HG03039 (cell line): ENCODE measurements around the gene SNX5.

Experiments used
- ATAC-seq: cut with Tn5 transposase; IDR thresholded peaks from one replicate; pipeline ENCODE4 v1.9.1; 2021; ENCODE audit warnings: mild to moderate bottlenecking, moderate library complexity; ENCODE audit not compliant: unreplicated experiment

The SNX5 gene

DNA sequence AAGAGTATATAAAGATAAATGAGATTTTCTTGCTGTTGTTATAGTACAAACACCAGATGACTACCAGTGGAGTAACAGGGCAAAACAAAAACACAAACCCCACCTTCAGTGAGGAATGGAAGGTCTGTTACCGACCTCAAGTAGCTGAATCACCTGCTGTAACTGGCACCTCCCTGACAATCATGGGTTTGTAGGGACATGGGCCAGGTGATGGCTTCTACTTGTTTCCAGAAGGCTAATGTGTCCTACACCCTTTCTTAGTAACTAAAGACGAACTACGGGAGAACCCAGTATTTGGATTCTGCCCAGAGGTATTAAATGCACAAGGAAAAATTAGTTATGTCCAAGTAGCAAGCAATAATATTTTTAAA lies 26.8 kb downstream of the SNX5 start:
- ATAC-seq = no peak

DNA sequence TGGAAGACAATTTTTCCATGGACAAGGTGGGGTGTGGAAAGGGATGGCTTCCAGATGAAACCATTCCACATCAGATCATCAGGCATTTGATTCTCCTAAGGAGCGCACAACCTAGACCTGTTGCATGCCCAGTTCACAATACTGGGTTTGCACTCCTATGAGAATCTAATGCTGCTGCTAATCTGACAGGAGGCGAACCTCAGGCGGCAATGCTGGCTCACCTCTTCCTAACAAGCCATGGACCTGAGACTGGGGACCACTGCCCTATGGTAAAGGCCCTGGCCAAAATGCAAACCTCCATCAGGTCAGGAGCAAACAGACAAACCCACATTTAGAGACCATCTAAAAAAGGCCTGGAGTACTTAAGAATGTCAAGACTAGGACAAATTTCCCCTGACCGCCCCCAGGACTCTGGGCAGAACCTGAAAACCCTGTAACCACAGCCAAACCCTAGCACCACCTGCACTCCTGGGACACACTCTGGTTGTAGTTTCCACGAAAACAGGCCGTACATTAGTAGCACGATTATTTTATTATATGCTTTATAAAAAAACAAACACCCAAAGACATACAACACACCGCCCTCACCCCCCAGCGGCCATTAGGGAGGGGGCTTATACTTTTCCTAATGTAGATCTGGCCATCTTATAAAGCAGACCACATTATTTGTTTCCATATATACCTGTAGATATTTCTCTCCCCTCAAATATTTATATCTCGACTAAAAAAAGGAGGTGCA lies 27.3 kb downstream of the SNX5 start:
- ATAC-seq = no peak

DNA sequence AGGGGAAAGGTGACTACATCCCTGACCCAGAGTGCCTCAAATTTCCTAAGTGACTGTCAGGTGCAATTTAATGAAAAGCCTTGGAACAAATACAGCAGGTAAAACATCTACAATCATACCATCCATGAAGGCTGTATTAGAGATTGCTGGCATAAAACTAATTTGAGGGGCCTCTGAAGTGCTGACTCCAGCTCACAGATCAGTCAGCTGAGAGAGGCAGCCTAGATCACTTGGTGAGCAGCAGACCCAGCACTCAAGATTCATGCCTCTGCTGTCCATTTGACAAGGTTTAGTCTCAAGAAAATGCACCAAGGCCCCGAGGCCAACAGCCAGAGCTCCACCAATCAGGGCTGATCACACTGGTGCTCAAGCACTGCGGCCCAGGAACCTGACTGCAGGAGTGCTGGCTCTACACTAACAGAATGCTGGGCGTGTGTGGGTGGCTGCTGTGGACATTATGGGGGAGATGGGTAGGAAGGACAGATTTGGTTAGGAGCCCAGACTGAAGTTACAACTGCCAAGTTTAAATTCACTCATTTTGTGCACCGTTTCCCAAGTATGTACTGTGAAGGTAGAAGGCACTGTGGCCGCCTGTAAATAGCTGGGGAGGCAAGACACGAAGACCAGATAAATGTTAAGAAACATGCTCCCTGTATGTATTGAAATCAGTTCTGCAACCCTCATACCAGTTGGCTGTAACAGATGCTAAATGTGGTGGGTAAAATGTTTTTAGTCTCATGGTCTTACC lies 28.2 kb downstream of the SNX5 start:
- no peak for ATAC-seq

DNA sequence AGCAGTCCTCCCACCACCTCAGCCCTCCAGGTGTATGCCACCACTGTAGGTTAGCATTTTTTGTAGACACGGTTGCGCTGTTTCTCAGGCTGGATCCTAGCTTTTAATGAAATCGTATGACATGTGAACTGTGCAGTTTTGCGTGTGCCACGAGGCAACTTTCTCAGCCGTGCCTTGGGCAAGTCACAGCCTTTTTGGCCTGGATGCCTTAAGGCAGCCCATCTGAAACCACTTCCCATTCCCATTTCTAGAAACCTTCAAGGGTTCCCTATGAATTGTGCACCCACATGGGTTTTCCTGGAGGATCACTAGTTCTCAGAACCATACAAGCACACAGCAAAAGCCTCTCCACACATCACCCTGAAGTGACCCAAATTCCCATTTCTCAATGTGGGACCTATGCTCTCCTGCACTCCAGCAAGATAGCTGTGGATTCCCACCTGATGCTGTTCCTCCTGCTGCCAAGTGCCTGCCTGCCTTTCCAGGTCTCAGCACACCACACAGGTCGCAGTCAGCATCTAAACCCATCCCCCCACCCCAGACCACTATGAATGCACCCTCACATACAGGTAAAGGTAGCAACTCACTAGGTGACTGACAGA lies 28.9 kb downstream of the SNX5 start:
- no peak for ATAC-seq

DNA sequence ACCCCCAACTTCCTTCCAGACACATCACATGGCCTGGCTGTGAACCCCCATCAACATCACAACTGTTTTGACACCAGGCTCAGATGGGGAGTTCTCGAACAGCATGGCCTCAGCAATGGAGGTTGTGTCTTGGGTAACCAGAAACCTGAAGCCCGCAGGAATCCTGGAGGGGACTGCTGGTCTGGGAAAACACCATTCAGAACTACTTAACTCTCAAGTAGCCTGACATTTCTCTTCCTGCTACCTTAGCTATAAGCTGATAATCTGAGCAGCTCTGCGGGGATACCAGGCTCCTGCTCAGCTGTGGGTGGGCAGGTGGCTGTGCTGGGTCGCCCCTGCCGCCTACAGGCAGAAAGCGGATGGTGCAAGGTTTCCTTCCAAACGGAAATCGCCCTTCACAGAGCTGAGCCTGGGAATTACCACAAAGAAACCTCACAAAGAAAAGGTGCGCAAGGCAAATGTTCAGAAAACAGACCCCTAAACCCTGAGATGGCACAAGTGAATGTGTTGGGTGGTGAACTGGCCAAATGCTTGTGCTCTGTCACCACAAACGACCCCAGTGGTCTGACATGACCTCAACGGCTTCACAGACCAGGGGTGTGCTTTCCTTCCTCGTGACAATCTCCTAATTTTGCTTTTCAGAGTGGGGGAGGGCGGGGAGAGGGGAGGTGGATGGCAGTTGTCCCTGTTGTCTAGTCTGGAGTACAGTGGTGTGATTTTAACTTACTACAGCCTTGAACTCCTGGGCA lies 29.5 kb downstream of the SNX5 start:
- peak; percentile 66 for ATAC-seq

DNA sequence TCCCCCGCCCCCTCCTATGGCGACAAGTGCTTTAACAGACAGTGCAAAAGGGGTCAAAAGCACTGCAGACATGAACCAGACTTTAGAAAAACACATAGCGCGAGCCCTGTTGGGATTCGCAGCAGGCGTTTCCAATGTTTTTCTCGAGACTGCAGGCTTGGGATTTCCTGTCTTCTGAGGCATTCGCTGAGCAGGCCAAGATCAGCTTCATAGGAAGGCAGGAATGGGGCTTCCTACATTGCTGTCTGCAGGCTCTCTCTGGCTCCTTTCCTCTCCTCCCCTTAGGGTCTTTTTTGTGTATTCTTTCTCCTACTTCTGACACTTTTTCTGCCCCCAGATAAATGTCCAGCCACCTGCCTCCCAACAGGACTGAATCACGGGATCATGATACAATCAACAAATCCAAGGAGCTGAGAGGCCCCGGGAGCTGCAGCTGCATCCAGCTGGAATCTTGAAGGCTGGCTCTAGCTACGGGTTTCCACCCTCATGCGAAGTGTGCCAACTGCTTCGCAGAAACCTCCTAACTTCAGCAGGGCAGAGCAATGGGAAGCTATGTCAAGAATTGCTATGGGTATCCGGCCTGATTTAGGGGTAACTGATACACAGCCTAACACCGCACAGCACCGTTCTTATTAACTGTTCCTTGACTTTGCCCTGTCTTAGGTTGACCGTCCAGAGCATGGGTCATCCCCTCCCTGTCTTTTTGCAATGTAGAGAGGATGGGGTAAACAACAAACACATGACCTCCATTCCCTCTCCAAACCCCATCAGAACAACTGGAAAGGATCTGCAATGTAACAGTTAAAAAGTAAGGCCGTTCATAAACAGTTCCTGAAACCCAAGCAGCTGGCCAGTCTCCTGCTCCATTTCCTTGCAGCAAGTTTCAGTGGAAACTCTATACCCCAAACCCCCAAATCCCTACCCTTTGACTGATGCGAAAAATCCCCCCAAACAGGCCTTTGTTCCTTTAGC lies 31.5 kb downstream of the SNX5 start:
- no peak for ATAC-seq

DNA sequence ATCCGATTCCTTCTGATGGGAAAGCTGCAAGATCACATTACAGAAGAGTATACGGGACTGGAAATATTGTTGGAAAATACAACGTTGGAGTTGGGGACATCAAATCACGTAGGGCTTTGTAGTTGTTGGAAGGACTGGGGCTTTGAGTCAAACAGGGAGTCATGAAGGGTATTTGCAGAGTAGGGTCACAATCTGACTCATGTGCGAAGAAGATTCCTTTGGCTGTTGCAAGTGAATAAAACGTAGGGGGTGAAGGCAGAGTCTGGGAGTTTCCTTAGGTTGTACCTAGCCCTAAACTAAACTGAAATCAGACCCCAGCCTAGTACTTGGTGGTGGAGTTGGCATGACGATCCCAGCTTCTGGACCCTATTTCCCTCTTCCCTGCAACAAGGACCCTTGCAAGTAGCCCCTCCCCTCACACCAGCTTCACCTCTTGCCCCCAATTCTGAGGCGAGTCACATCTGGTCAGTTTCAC lies 32.3 kb downstream of the SNX5 start:
- no peak for ATAC-seq

DNA sequence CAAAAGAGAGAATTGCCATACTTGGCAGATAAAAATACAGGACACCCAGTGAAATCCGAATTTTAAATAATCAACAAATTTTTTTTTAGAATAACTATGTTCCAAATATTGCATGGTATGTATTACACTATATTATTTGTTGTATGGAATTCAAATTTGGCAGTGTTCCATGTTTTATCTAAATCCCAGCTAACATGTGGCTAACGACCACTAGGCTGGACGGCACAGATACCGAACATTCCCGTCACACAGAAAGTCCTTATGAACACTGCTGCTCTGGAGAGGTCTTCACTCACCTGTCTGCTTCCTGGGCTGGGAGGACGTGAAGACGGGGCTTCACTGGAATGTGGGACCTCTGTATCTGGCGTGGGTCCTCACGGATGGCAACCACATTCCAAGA lies 32.8 kb downstream of the SNX5 start:
- ATAC-seq = no peak

DNA sequence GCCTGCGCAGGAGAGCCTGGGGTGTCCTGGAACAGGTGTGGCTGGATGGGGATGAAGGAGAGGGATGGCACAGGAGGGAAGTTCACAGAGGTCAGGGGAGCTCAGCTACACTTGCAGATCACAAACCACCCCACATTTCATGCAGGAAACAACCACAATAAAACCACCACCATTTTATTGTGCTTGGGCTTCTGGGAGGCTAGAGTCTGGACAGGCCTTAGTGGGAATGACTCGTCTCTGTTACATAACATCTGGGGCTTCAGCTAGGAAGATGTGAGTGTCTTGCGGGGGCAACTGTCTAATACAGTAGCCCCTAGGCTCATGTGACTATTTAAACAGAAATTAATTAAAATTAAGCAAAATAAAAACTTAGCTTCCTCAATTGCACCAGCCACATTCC lies 33.4 kb downstream of the SNX5 start:
- ATAC-seq = no peak

DNA sequence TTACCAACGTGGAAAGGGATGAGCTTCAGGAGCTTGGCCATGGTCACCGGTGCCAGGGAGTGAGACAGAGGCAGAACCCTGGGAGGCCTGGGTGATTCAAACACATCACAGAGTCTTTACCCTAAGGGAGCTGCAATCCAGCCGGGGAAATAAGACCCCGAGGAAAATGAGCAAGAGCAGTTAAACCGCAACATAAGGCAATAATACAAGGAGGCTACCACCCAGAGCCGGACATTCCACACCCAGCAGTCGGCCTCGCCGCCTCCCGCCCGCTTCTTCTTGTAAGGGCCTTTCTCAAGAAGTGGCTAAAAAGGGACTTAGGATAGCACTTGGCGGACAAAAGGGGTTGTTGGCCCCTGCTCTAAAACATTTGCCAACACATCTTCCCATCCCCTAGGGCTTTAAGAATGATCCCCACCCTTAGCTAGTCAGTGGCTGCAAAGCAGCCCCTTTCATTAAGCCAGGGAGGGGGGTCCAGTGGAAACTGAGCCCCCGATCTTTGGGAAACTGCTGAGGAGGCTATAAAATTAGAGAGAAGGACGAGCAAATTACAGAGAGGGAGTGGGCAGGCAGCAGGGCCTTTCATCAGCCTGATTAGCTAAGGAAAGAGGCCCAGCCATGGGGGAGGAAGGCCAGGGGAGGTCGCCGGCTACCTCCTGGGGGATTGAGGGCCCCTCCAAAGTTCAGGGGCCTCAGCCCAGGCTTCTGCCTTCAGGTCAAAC lies 34.3 kb downstream of the SNX5 start:
- ATAC-seq = no peak

DNA sequence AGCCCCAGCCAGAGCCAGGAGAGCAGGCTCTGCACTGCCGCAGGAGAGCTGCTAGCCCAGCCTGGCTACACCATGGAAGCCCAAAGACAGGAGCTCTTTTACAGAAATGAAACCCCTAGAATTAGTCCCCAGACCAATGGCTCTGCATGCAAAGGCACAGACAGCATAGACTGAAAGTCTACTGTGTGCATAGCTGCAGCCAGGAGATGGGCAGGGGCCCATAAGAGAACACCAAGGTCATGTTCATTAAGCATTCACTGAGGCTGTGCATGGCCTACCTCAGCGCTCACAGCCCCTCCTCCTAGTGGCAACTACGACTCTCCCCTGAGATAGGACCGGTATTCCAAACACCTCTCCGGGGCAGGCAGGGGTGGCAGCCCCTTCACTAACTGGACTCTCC lies 34.9 kb downstream of the SNX5 start:
- ATAC-seq = no peak

DNA sequence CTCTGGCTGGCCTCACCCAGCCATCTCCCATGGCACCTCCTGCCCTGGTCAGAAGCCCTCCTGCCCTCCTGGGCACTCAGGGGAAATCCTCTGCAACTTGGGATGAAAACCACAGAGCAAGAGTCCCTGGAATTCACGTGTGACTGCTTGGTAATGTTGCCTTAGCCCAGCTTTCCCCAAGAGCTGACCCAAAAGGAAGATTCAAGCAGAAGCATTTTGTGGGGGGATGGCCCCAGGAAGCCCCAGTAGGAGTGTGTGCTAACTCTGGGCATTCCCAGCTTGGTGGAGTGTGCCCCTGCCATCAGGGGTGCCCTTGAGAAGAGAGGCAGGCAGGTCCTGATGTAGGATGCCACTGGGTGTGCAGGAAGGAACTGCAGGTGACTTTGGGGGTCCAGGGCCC lies 35.5 kb downstream of the SNX5 start:
- no peak for ATAC-seq

DNA sequence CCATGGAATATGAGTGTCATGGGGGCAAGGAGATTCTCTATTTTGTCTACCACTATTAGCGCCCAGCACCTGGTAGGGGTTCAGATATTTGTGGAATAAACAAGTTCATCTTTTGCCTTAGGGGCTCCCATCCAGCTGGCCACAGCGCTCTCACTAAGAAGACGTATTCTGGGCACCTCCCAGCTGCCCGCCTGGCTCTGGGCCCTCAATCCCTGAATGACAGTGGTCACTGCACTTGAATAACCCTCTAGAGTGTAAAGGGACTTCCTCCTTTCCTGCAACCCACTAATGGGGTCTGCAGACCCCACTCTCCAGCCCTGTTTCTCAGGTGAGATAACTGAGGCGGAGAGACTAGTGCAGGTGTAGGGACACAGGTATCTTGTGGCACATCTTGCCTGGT lies 36.2 kb downstream of the SNX5 start:
- no peak for ATAC-seq

DNA sequence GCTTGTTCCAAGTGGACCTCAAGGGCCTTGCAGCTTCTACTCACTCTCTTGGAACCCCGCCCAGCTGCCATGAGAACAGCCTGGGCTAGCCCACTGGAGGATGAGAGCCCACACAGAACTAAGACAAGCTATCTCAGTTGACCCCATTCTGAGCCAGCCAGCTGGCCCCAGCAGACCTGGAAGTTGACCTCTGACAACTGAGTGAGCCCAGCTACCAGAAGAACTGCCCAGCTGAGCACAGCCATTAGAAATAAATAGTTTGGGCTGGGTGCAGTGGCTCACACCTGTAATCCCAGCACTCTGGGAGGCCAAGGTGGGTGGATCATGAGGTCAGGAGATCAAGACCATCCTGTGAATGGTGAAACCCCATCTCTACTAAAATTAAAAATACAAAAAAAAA lies 37.1 kb downstream of the SNX5 start:
- ATAC-seq = no peak

DNA sequence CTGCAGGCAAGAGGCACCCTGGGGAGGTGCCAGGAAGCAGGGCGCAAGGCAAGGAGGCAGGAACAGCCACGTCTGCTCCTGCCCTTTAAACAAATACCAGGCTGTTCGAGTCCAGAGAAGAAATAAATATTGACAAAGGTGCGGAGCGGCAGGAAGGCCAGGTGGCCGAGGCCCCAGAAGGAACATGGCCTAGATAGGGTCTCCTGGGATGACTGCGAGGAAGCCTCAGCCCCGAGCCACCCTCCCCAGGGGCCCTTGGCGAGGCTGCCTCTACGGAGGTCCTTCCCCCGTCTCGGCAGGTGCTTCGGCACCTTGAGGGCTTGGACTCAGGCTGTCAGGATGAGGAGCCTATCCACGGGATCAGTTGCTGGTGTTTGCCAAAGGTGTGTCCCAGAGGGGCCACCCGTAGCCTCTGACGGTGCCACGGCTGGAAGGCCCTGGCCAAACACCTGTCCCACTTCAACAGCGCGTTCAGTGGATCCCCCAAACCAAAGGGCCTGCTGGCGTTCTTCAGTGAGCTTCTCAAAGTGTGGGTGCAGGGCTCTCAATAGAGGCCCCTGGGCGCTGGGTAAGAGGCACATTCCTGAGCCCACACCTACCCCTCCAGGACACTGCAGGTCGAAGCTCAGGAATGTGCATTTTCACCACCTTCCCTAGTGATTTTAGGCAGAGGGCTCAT lies 39.8 kb downstream of the SNX5 start:
- ATAC-seq = no peak

DNA sequence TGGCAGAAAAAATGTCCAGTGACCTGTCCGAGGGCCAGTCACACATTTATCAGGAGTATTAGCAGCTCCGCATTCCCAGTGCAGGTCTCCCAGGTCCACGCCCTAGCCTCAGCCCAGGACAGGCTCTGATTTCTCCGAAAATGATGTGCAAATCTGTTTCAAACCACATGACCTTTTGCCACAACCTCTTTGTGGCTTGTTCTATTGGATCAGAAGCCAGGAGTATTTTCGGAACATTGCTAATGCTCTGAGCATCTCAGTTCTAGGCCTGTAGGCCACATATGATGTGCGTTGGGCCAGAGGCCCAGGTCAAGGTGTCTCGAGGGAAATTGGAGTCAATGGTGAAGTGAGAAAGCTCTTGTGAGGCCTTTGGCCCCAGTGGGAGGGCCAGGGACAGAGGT lies 40.4 kb downstream of the SNX5 start:
- no peak for ATAC-seq

DNA sequence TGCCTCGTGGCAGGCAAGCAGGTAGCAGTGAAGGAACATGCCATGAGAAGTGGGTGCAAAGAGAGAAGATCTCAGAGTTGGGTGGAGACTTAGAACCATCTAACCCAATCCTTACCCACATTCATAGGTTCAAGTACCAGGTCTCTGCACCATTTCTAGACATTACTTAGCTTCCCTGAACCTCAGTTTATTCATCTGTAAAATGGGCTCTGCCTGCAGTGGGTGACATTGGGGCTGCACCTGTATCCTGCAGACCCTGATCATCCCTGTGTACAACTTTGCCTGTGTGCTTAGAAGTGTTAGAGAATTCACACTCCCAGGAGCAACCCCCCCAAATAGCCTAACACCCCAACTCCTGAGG lies 42.7 kb downstream of the SNX5 start:
- ATAC-seq = no peak

DNA sequence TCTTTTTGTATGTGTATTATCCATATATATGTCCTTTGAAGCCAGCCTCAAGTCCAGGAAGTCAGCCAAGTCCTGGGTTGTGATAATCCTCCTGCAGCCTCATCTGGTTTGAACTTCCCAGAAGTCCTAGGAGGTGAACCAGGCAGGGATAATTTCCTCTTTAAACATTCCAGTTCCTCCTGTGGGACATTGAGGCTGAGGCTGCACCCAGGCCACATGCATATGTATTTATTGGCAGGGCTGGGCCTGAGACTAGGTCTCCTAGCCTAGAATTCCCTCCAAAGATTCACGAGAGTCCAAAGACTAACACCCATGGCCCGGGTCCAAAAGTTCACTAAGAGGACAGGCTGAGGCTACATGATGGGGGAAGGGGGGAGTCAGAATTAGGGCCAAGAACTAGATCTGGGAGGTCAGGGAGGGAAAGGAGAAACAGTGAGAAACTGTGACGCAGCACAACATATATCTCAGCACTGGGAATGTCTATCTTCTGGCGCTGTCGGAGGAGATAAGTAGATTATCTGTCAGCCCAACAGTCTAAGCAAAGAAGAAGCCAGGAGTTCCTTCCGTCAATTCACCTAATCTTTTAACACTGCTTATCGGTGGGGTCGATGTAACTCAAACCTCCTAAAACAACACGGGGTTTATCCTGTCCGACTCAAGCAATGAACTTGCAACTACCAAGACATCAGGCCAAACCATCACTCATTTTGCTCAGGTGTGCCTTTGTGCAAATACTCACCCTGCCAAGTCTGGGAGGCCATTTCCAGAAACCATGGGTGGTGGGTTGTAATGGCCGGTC lies 43.3 kb downstream of the SNX5 start:
- ATAC-seq = no peak
